ENCODE data around the gene DCLK3. TPM values are rescaled to one million over a fixed set of nuclear protein-coding genes. Genes with fewer than 3 reads are reported as not detected.

Gene DCLK3
- total RNA-seq, 1 donor from 2014 or later, result not detected

DNA sequence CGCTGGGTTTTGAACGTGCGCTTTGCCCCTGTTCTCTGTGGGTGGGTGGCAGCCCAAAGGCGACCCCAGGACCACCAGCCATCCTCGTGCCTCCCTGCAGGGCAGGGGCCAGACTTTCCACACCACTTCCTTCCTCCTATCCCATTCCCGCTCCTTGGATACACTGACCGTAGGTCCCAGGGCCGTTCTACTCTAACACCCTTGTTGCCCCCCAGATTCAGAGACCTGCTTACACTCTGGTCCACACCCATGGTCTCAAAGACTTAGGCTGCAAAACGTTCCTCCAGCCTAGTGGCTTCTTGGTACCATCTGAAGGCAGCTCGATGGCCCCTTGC lies 318 bp upstream of the DCLK3 start:
- Histone ChIP-seq H3K9me3 (no peaks in the 10 kb centered on the region), H3K27me3 (peaks cover 53% of the 10 kb centered on the region), H3K4me1 (no peaks in the 10 kb centered on the region), H3K4me3 (peak overlapping the region; percentile 31), H3K36me3 (no peaks in the 10 kb centered on the region), H3K27ac (no peak overlapping the region)
- intact Hi-C loops (cut with DNase I), result no loop called here
- ATAC-seq (no peak), DNase-seq (no peak)
- TF ChIP-seq, protein P1, sequence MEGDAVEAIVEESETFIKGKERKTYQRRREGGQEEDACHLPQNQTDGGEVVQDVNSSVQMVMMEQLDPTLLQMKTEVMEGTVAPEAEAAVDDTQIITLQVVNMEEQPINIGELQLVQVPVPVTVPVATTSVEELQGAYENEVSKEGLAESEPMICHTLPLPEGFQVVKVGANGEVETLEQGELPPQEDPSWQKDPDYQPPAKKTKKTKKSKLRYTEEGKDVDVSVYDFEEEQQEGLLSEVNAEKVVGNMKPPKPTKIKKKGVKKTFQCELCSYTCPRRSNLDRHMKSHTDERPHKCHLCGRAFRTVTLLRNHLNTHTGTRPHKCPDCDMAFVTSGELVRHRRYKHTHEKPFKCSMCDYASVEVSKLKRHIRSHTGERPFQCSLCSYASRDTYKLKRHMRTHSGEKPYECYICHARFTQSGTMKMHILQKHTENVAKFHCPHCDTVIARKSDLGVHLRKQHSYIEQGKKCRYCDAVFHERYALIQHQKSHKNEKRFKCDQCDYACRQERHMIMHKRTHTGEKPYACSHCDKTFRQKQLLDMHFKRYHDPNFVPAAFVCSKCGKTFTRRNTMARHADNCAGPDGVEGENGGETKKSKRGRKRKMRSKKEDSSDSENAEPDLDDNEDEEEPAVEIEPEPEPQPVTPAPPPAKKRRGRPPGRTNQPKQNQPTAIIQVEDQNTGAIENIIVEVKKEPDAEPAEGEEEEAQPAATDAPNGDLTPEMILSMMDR (IDR thresholded peaks at IDR 0.05), result no peak

DNA sequence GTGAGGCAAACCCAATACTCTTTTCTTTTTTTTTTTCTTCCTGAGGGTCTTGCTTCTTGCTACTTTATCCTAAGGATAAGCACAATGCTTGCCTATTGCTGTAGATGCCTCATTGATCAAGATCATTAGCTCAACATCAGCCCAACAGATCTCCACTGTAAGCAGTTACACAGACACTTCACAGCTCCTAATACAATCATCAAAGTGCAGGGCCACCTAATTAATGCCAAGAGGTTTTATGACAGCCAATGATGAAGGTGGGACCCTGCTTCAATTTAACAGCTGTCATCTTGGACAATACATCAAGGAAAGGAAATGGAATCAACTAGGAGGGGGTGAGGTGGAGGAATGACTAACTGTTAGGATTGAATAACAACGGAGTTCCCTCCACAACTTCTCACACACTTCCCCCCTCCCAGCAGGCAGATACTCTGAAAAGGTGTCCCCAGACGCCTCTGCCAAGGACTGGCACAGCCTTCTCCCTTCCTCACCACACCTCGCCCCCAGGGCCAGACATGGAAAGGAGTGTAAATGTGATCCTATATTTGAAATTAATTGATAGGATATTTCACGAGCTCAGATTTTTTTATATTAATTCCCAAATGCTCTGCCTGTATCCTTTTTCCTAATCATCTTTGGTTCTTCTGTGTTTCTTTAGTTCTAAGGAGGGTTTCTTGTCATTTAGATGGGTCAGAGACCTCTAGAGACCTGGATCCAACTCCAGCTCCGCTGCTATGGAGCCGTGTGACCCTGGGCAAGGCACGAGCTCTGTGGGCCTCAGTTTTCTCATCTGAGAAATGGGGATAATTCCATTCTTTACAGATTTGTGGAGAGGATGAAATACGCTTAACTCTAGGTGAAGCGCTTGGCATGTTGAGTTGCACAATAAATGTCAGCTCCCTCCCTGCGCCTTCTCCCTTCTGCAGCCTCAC lies 1.2 kb downstream of the DCLK3 start:
- intact Hi-C loops (cut with DNase I), result no loop called here
- Histone ChIP-seq H3K27me3 (peaks cover 53% of the 10 kb centered on the region), H3K4me3 (no peak overlapping the region), H3K27ac (no peak overlapping the region), H3K36me3 (no peaks in the 10 kb centered on the region), H3K9me3 (no peaks in the 10 kb centered on the region), H3K4me1 (no peaks in the 10 kb centered on the region)
- ATAC-seq, result no peak
- TF ChIP-seq, protein P1 (IDR thresholded peaks at IDR 0.05), result no peak
- no peak for DNase-seq

DNA sequence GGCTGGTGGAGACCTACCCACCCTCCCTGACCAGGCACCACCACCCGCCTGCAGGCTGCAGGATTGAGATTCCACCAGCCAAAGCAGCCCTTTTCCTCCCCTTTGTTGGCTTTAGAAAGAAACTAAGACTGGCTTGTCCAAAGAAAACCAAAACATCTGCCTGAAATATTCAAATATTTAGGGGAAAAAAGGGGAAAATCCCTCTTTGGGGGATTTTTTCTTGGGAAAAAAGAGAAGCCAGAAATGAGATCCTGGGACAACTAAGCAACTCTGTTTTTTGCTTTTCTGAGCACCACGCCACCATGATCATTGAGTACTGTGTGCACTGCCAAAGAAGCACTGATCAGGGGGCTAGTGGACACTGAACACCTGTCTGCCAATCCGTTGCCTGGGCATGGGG lies 2.6 kb downstream of the DCLK3 start:
- Histone ChIP-seq H3K4me3 (no peak overlapping the region), H3K36me3 (no peaks in the 10 kb centered on the region), H3K9me3 (no peaks in the 10 kb centered on the region), H3K27me3 (peaks cover 53% of the 10 kb centered on the region), H3K27ac (no peak overlapping the region), H3K4me1 (no peaks in the 10 kb centered on the region)
- TF ChIP-seq, protein P1 (IDR thresholded peaks at IDR 0.05), result no peak
- DNase-seq (no peak), ATAC-seq (no peak)
- intact Hi-C loops (cut with DNase I), result no loop called here

DNA sequence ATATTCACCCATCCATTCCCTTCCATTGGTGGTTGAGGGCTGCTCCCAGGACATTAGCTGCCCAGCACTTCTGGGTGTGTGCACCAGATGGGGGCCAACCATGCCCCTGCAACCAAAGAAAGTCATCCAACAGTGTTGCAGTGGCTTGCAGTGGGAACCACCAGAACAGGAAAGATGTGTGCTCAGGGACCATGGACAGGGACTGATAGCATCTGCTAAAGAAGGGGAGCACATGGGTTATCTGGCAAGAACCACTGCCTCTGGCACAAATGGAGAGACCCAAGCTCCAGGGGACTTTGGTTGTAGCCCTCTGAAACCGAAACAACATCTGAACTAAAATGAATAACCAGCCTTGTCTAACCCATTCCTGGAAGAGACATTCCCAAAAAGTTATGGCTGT lies 8.1 kb downstream of the DCLK3 start:
- Histone ChIP-seq H3K9me3 (no peaks in the 10 kb centered on the region), H3K36me3 (no peaks in the 10 kb centered on the region), H3K4me3 (no peak overlapping the region), H3K27ac (no peak overlapping the region), H3K4me1 (no peaks in the 10 kb centered on the region), H3K27me3 (peaks cover 11% of the 10 kb centered on the region)
- no peak for ATAC-seq
- intact Hi-C loops (cut with DNase I), result no loop called here
- TF ChIP-seq, protein P1 (IDR thresholded peaks at IDR 0.05), result no peak
- DNase-seq, result no peak

DNA sequence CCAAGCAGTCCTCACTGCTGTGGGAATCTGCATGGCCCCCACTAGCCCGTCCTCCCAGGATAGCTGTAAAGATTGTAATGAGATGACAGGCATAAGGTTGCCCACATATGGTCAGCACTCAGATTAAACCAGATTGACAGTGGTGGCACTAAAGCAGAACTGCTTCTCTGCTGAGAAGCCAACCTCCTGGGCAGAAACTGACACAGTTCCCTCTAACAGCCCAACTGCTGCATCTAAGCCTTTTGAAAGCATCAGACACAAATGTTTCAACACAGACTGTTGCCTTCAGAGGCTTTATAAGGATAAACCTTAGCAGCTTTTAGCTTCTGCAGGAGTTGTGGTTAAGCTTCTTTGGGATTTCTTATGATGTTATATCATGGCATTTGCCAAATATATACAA lies 13.0 kb downstream of the DCLK3 start:
- no peak for DNase-seq

More for the DNA sequence above, 13.0 kb downstream of the DCLK3 start:
- peaks cover 5% of the 10 kb centered on the region for H3K27me3 ChIP-seq
- H3K4me1 ChIP-seq, result no peaks in the 10 kb centered on the region
- H3K27ac ChIP-seq, result no peak overlapping the region
- H3K9me3 ChIP-seq, result no peaks in the 10 kb centered on the region
- TF ChIP-seq, protein P1 (IDR thresholded peaks at IDR 0.05), result no peak
- ATAC-seq, result no peak
- no peaks in the 10 kb centered on the region for H3K36me3 ChIP-seq
- intact Hi-C loops (cut with DNase I), result no loop called here
- H3K4me3 ChIP-seq, result no peak overlapping the region

All from upper lobe of right lung (tissue), 1 donor.